Esophagus squamous epithelium (tissue), 4 donors: ENCODE data around the gene PRELID1.

Source experiments
- POLR2A ChIP-seq, 4 donors: fragments of 450-650 bp; IDR thresholded peaks; one replicate each; pipeline ENCODE4 v1.6.1; 2017; ENCODE audit warnings: antibody characterized with exemption in 4 of 4, mild to moderate bottlenecking in 4 of 4, moderate library complexity in 3 of 4
- TF ChIP-seq, protein P1 (sequence below), 6 experiments: fragments of 450-650 bp in 4 of 6; fragments of 200-600 bp in 2 of 6; sonication (generic) in 2 of 6; IDR thresholded peaks; one replicate each; pipeline ENCODE4 v1.5.1; 2016 to 2019; ENCODE audit warnings: antibody characterized with exemption in 6 of 6, mild to moderate bottlenecking in 4 of 6, moderate library complexity in 4 of 6

DNA sequence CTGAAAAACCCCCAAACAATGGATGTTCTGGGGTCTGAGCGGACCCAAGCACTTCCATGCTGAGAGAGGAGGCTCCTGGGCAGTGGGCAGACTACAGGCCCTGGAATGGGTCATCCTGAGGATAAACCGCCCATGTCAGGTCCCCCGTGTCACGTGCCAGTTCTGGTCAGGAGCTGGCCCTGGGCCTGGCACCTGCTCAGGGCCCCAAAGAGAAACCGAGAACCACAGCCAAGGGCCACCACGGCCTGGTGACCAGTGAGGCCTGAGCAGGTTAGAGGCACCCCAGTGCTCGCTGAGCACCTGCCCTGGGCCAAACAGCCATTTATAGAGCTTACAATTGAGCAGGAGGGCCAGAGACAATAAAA lies 32.1 kb downstream of the PRELID1 start:
- TF ChIP-seq, protein P1, sequence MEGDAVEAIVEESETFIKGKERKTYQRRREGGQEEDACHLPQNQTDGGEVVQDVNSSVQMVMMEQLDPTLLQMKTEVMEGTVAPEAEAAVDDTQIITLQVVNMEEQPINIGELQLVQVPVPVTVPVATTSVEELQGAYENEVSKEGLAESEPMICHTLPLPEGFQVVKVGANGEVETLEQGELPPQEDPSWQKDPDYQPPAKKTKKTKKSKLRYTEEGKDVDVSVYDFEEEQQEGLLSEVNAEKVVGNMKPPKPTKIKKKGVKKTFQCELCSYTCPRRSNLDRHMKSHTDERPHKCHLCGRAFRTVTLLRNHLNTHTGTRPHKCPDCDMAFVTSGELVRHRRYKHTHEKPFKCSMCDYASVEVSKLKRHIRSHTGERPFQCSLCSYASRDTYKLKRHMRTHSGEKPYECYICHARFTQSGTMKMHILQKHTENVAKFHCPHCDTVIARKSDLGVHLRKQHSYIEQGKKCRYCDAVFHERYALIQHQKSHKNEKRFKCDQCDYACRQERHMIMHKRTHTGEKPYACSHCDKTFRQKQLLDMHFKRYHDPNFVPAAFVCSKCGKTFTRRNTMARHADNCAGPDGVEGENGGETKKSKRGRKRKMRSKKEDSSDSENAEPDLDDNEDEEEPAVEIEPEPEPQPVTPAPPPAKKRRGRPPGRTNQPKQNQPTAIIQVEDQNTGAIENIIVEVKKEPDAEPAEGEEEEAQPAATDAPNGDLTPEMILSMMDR (IDR thresholded peaks at IDR 0.05): no peak
- TF ChIP-seq POLR2A (IDR thresholded peaks at IDR 0.05): no peak
